ENCODE results near the gene TALDO1. TPM values are rescaled to one million over a fixed set of nuclear protein-coding genes. Genes with fewer than 3 reads are reported as not detected.

Gene TALDO1
- total and polyA plus RNA-seq, 12 donors, result 55.3 to 124 (median 96.3) TPM

DNA sequence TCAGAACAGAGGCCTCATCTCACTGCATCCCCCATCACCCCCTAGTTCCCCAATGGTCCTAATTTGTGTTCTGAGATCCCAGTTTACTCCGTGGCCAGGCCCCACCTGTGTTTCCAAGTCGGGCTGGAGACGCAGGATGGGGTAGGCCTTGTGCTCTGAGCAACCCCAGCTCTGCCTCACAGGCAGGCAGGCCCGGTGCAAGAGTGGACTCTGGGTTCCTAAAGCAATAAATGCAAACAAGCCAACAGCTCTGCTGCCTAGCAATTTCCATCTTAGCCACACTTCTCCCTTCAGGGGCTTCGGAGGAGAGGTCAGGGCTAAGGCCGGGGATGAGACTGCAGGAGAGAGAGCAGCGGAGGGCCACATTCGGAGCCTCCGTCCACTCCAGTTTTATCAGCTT, 43.8 kb upstream of the TALDO1 start:
- 90 to 95% methylated on average over 9 of the region's 9 CpGs for WGBS, 2 donors
- Histone ChIP-seq H3K27ac (no peak overlapping the region), H3K36me3 (peaks cover 0 to 41% (median 7%) of the 10 kb centered on the region in 9 donors), H3K27me3 (peaks cover 6 to 36% (median 24%) of the 10 kb centered on the region in 7 donors), H3K4me3 (no peak overlapping the region), H3K4me1 (peaks cover 0 to 44% (median 24%) of the 10 kb centered on the region in 9 donors), H3K9me3 (no peaks in the 10 kb centered on the region)
- ATAC-seq (no peak), DNase-seq (no peak)
- intact Hi-C loops (cut with DNase I), result no loop called here
- TF ChIP-seq, protein P1, sequence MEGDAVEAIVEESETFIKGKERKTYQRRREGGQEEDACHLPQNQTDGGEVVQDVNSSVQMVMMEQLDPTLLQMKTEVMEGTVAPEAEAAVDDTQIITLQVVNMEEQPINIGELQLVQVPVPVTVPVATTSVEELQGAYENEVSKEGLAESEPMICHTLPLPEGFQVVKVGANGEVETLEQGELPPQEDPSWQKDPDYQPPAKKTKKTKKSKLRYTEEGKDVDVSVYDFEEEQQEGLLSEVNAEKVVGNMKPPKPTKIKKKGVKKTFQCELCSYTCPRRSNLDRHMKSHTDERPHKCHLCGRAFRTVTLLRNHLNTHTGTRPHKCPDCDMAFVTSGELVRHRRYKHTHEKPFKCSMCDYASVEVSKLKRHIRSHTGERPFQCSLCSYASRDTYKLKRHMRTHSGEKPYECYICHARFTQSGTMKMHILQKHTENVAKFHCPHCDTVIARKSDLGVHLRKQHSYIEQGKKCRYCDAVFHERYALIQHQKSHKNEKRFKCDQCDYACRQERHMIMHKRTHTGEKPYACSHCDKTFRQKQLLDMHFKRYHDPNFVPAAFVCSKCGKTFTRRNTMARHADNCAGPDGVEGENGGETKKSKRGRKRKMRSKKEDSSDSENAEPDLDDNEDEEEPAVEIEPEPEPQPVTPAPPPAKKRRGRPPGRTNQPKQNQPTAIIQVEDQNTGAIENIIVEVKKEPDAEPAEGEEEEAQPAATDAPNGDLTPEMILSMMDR (IDR thresholded peaks at IDR 0.05), result no peak

DNA sequence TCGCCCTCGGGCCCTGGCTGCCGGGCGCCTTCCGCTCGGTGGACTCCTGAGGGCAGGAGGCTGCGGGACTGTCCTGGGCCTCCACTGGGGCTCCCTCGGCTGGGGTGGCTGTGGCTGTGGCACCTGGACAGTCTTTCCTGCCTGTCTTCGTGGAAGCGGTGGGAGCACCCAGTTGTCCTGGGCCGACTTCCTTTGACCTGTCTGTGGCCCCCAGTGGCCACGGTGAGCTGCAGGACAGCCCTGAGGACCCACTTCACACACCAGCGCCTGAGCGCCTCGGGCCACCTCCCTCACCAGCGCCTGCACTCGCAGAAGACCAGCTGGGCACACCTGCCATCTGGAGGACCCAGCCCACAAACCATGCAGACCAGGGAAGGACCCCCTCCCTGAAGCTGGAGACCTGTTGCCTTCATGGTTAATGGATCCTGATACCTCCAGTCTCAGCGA, 43.0 kb upstream of the TALDO1 start:
- Histone ChIP-seq H3K36me3 (peaks cover 0 to 35% (median 7%) of the 10 kb centered on the region in 9 donors), H3K9me3 (no peaks in the 10 kb centered on the region), H3K4me1 (peaks cover 0 to 38% (median 24%) of the 10 kb centered on the region in 9 donors), H3K27ac (no peak overlapping the region), H3K4me3 (no peak overlapping the region), H3K27me3 (peaks cover 6 to 41% (median 29%) of the 10 kb centered on the region in 7 donors)
- TF ChIP-seq, protein P1 (IDR thresholded peaks at IDR 0.05), result no peak
- 91 to 94% methylated on average over 18 of the region's 18 CpGs for WGBS, 2 donors
- ATAC-seq (no peak), DNase-seq (no peak)
- intact Hi-C loops (cut with DNase I), result no loop called here

DNA sequence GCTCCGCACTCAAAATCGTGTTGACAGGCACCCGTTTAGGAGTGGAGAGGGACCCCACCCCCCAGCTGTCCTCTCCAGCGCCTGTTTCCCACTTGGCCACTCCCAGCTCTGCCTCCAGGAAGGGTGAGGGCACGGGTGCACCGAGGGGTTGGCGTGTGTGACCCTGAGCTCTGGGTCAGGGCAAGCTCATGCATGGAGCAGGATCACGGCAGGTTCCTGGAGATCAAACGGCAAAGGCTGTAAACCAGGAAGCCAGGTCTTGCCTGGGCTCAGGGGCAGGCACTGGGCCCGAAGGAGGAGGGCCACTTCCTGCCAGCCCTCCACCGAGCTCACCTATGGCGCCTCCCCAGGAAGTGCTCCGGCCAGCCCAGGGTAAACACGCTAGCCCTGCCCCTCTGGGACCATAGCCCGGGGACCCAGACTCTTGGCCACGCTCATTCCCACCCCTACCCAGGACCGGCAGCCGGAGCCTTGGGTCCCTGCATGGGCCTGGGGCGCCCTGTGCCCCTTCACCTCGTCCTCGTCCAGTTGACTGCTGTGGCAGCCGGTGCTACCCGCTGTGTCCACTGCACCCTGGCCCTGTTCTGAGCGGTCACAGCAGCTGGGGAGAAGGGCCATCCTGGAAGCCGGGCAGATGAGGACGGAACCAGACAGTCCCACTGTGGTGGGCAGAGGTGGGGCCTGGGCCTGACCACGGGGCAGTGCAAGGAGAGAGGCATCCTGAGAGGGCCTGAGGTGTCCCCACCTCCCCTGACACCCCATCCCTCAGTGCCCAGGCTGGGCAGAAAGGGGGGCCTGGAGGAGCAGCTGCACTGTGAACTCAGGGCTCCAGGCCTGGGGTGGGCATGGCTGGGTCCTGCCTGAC, 42.3 kb upstream of the TALDO1 start:
- H3K27me3 ChIP-seq, result peaks cover 6 to 48% (median 35%) of the 10 kb centered on the region in 7 donors
- TF ChIP-seq, protein P1 (IDR thresholded peaks at IDR 0.05), result no peak
- 64 to 69% methylated on average over 27 of the region's 27 CpGs for WGBS, 2 donors
- H3K27ac ChIP-seq, result peak overlapping the region in 5 of 10 donors; percentile 39 to 75 (median 50)
- peaks cover 0 to 39% (median 24%) of the 10 kb centered on the region in 9 donors for H3K4me1 ChIP-seq
- H3K36me3 ChIP-seq, result peaks cover 0 to 28% (median 7%) of the 10 kb centered on the region in 9 donors
- intact Hi-C loops (cut with DNase I), result no loop called here
- DNase-seq (no peak), ATAC-seq (peak in 3 of 8 donors; percentile 6 to 26 (median 25))
- H3K4me3 ChIP-seq, result peak overlapping the region in 6 of 10 donors; percentile 30 to 55 (median 48)
- H3K9me3 ChIP-seq, result no peaks in the 10 kb centered on the region

DNA sequence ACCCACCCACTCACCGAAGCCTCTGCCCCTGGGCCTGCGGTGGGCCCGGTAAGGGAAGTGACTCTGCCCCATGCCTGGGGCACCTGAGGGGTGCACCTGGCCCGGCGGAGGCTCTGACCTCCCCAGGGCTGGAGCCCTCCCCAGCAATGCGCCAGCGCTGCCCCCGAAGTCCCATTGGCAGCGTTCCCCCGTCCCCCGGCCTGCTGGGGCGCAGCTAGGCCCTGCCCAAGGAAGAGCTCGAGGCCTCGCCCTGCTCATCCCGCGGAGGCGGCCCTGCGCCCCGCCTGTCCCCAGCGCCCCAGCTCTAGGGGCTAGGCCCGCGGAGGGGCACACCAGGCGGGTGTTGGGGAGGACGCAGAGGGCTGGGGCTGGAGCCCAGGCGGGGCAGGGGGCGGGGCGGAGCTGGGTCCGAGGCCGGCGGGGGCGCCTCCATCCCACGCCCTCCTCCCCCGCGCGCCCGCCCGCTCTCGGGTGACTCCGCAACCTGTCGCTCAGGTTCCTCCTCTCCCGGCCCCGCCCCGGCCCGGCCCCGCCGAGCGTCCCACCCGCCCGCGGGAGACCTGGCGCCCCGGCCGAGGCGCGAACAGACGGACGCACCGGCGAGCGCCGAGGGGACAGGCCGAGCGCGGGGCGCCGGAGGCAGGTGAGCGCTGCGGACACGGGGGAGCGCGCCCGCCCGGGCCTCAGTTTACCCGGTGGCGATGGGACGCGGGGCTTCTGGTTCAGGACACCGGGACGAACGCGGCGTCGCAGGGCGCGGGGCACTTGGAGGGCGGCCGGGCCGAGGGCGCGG, 41.4 kb upstream of the TALDO1 start, which contains the start of gene EPS8L2:
TSS of gene EPS8L2 (plus strand) at position 586 of the 793 bp plus-strand sequence. CDS start 3,177 bp downstream, outside the sequence.
- peak within 1 kb of the TSS in 6 of 10 donors; percentile 31 to 75 (median 46) for H3K27ac ChIP-seq
- H3K4me1 ChIP-seq, result peaks cover 0 to 47% (median 24%) of the 10 kb centered on the region in 9 donors
- peak within 1 kb of the TSS; percentile 19 to 55 (median 40) for H3K4me3 ChIP-seq
- peaks cover 0 to 19% (median 7%) of the 10 kb centered on the region in 9 donors for H3K36me3 ChIP-seq
- intact Hi-C loops (cut with DNase I), result no loop called here
- TF ChIP-seq, protein P1 (IDR thresholded peaks at IDR 0.05), result no peak
- H3K27me3 ChIP-seq, result peaks cover 6 to 56% (median 43%) of the 10 kb centered on the region in 7 donors
- ATAC-seq (peak in 4 of 8 donors; percentile 9 to 16 (median 12)), DNase-seq (no peak)
- no peaks in the 10 kb centered on the region for H3K9me3 ChIP-seq
- 11 to 12% methylated on average over 74 to 90 of the region's 90 CpGs for WGBS, 2 donors
